Measurements from ENCODE around the gene NT5DC3. TPM values are rescaled to one million over a fixed set of nuclear protein-coding genes. Genes with fewer than 3 reads are reported as not detected.

The NT5DC3 gene
- total and polyA plus RNA-seq, 2 donors (not counting 3 experiments of a cell fraction or from before 2014, with no cell fraction given): 1.5 to 6.7 TPM

GRCh38 chr12:103748875-103749274, 92.2 kb downstream of the NT5DC3 start:
- Histone ChIP-seq H3K36me3 (ENCODE audit: control insufficient read depth in 2 of 2, extremely low read depth in 1 of 2, insufficient read depth in 2 of 2, low read length in 2 of 2) (no peaks in the 10 kb centered on the region), H3K4me1 (ENCODE audit: control insufficient read depth, extremely low read depth, insufficient read depth, low read length) (no peaks in the 10 kb centered on the region), H3K4me2 (ENCODE audit: insufficient read depth, low read length) (no peak overlapping the region), H2AFZ (ENCODE audit: low read depth, low read length) (no peak overlapping the region), H4K20me1 (replicated peaks; ENCODE audit: control insufficient read depth, extremely low read depth, insufficient read depth, low read length) (no peaks in the 10 kb centered on the region), H3K27me3 (ENCODE audit: control insufficient read depth in 2 of 2, insufficient read depth in 2 of 2, low read length in 2 of 2) (peaks cover 0 to 2% of the 10 kb centered on the region in 2 experiments), H3K9me3 (replicated peaks; ENCODE audit: control insufficient read depth, insufficient read depth, low read length) (no peaks in the 10 kb centered on the region), H3K4me3 (replicated peaks in 1 of 3; ENCODE audit: insufficient read depth in 1 of 3, low read depth in 1 of 3, low read length in 3 of 3) (no peak overlapping the region), H3K9me1 (replicated peaks; ENCODE audit: control insufficient read depth, extremely low read depth, insufficient read depth, low read length) (no peaks in the 10 kb centered on the region), H3K9ac (replicated peaks; ENCODE audit: extremely low read depth, insufficient read depth, low read length) (no peak overlapping the region), H3K27ac (ENCODE audit: insufficient read depth, low read depth, low read length) (no peak overlapping the region), H3K79me2 (ENCODE audit: control insufficient read depth, insufficient read depth, low read length) (no peaks in the 10 kb centered on the region)
- intact Hi-C loops (cut with micrococcal nuclease): no loop called here
- BruUV-seq (replicated peaks): no TSS peak
- FAIRE-seq (no peak), DNase-seq (ENCODE audit: low read depth, low spot score) (no peak)
- ChIA-PET CTCF (no interaction called here), POLR2A (no interaction called here)
- dilution Hi-C loops (cut with MboI; ENCODE audit: extremely low pct_ligation_motif_present, low sequenced_read_pairs): no loop called here
- no peak for TF ChIP-seq GATA2 (IDR thresholded peaks at IDR 0.05; ENCODE audit: insufficient read depth, insufficient read length, low read depth, low read length)
- no peak for TF ChIP-seq CTCF (IDR thresholded peaks at IDR 0.05; ENCODE audit: extremely low read depth in 1 of 2, insufficient read depth in 1 of 2, low read depth in 1 of 2, low read length in 2 of 2)
- TF ChIP-seq POLR2AphosphoS5 (IDR thresholded peaks at IDR 0.05; ENCODE audit: insufficient read depth, low read depth, low read length): no peak
- no peak for TF ChIP-seq POLR2A (IDR thresholded peaks at IDR 0.05; ENCODE audit: low read depth, low read length)
- TF ChIP-seq MYC (IDR thresholded peaks at IDR 0.05; ENCODE audit: low read depth, low read length): no peak
- TF ChIP-seq JUN (IDR thresholded peaks at IDR 0.05; ENCODE audit: borderline replicate concordance, insufficient read depth, insufficient read length, low read depth): no peak
- TF ChIP-seq MAX (IDR thresholded peaks at IDR 0.05; ENCODE audit: insufficient read depth, insufficient read length): no peak
- TF ChIP-seq FOS (IDR thresholded peaks at IDR 0.05; ENCODE audit: borderline replicate concordance, insufficient read depth, low read length): no peak
- no peak for TF ChIP-seq EZH2 (IDR thresholded peaks at IDR 0.05; ENCODE audit: borderline replicate concordance, low read depth, low read length, severe bottlenecking)

Data from endothelial cell of umbilical vein (primary cell).